GM19372 (cell line): ENCODE results near the gene E2F6.

Experiments used
- ATAC-seq: cut with Tn5 transposase; IDR thresholded peaks from one replicate; pipeline ENCODE4 v1.9.1; 2021; ENCODE audit warnings: mild to moderate bottlenecking, low read depth, moderate library complexity; ENCODE audit not compliant: unreplicated experiment

E2F6 gene

DNA sequence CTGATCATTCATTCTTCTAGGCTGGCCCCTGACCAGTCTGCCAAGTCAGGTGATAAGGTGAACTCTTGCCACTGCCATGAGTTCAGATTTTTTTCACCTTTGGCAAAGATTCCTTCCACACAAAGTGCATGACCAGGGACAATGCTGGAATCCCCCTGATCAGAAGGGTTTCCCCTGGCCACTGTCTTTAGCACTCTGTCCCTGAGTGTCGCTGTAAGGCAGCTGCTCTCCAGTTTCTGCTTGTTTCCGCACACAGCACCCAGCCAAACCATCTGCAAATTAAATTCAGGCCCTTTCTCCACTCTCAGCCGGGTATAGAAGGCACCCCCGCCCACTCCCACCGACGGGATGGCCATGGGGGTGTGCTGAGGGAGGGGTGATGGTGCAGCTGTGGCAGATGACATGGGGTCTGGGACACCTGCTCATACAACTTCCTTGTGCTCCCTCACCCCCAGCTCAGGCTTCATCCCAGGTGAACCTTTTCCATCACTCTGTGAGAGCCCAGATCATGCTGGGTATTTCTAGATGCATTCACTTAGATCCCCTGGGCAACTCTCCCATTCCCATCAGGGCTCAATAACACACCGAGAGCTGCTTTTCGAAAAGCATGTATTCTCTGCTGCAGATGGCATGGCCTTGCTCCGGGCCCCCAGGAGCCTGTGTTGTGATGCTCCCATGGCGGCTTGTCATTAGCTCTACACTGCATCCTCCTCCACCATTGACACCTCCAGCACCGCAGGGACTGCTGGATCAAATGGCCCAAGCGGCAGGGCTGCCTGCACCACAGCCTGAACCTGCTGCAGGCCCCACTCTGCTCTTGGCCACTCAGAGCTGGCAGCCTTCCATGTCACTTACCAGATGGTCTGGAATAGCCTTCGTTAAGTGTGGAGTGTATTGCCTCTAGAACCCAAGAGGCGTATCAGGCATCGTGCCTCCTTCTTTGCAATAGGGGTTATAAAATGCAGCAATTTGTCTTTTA, 69.2 kb downstream of the E2F6 start:
- ATAC-seq: no peak

DNA sequence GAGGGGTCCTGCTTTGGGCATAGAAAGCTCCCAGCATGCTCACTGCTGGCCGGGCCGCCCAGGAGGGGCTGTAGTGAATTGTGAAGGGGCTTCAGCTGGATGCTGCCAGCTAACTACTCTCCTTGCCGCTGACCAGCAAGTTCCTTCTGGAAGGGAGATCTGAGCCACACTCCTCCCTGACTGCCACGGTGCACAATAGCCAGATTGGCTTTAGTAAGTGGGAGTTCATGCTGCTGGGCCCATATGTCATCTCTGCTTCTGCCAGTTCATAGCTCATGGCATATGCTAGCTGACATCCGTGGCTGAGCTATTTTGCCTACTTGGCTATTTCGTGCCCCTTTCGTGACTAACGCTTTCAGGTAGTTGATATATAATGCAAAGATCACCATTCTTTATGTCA, 69.9 kb downstream of the E2F6 start:
- ATAC-seq: no peak

DNA sequence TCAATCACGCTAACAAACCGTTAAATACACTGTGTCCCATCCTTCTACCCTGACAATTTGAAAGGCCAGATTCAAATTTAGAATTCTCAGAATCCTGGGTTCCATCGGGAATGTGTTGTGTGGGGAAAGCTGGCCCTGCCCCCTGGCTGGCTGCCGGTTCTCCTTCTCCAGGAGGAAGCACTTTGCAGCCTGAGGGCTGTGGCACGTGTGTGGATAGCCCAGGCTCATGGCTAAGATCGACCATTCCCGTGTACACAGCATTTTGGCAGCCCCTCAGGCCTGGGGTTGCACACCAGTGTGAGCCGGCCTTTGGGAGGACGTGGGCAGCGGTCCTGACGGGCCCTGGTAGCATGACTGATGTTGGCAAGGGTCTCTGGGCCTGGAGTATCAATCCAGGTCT, 70.6 kb downstream of the E2F6 start:
- ATAC-seq: no peak
